ENCODE measurements around the gene ELK3.

ELK3 gene

DNA sequence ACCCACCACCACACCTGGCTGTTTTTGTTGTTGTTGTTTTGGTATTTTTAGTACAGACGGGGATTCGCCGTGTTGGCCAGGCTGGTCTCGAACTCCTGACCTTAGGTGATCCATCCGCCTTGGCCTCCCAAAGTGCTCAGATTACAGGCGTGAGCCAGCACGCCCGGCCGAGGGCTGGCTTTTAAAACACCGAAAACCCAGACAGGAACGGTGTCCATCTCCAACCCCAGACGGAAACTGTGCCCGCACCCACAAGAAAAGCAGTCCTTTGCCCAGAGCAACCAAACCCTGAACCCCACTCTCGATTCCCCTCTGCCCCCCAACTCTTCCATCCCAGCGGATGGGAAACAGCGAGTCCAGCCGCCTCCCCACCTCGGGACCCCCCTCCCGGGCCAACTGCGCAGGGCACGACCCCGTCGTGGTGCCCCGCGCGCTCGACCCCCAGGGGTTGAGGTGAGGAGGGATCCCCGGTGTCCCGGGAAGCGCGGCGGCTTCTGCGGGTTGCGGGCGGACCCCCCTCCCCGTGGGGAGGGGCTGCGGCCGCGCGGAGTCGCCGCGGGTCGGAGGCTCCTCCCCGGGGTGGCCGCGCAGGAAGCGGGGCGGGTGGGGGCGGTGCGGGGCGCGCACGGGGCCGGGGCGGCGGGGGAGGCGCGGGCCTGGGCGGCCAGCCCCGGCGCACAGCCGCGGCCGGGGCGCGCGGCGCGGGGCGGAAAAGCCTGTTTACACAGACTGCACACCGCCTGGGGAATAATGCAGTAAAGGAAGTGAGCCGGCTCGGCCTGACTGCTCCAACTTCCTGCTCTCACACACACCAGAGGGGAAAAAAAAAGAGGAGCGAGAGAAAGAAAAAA is at the start of gene ELK3:
ELK3 (plus strand) TSS at position 651 of the 851 bp plus-strand sequence.
- peak; percentile 67 for DNase-seq

DNA sequence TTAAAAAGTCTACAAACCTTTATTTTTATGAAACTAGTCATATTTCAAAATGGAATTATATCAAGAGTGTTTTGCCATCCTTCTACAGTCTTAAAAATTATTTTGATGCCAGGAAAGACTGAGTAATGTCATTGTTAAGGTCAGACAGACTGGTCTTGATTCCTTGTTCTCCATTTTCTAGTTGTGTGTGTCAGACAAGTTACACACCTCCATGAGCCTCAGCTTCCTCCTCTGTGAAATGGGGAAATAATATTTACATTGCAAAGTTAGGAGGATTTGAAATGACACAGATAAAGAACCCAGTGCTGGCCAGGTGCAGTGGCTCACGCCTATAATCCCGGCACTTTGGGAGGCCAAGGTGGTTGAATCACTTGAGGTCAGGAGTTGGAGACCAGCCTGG is 47.4 kb upstream of the ELK3 start:
- no peak for DNase-seq

DNA sequence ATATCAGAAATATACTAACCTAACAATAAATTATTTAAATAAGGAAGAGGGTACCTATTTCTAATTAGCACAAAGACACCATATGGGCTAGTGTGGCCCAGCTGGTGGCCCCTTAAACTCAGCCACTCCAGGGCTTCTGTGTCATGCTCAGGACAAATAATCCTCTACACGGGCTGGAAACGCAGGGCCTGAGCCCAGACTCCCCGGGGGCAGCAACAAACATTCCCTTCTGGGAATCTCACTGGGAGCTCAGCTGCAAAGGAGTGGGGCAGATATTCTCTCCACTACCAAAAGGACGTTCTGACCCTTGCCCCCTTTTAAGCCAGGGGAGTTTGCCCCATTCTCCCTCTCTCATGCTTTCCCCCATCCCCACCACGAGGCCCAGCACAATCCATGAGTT is 43.7 kb upstream of the ELK3 start:
- no peak for DNase-seq

DNA sequence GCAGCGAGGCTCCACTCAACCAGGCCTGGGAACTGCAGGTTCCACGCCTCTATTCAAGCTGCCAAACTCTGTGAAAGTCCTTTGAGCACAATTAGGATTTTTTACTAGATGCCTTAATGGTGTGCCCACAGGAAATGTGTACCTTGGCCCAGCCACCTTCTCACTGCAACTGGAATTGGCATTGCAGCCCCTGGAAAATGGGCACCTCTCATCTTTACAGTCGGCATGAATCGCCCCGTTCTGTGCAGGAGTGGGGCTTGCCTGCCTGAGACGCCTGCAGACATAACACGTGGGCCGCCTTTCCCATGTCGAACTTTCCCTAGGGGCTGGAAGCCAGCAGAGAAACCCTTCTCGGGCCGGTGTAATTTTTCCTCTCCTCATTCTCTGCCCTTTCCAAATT is 42.0 kb upstream of the ELK3 start:
- DNase-seq = no peak

DNA sequence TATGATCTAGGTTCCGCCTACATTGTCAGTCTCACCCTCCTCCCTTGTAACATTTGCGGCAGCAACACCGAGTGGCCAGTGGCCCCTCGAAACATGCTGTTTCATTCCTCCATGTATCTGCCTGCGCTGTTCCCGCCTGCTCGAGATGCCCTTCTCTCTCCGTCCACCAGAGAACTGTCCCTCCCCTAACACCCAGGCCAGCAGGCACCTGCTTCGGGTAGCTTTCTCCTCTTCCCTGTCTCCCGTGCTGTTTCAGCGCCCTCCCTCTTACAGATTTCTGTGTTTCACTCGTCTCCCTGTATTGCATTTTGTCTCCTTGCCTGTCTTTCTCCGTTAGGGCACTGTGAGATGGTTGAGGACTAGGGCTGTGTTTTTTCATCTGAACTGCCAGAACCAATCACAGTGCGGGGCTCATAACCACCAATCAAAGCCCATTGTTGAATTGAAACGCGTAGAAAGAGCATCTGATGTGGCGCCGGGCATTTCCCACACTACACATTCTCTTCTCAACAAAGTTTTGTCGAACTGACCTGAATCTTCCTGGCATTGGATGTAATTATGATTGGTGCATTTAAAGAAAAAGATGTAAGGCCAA is 40.9 kb upstream of the ELK3 start:
- no peak for DNase-seq

DNA sequence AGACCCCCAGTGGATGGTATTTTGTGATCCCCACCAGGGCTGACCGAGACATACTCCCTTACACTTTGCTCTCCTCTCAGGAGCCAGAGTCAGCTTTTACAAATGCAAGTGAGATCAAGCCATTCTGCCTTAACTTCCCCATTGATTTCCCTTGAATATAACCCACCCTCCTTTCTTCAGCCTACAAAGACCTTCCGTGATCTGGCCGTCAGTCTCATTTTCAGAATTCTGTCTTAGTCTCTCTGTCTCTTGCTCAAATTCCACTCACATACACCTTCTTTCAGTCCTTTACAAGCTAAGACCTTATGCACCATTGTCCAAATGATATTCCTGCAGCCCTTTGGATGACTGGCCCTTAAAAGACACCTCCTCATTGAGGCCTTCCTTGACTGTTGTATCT is 39.0 kb upstream of the ELK3 start:
- DNase-seq = no peak

DNA sequence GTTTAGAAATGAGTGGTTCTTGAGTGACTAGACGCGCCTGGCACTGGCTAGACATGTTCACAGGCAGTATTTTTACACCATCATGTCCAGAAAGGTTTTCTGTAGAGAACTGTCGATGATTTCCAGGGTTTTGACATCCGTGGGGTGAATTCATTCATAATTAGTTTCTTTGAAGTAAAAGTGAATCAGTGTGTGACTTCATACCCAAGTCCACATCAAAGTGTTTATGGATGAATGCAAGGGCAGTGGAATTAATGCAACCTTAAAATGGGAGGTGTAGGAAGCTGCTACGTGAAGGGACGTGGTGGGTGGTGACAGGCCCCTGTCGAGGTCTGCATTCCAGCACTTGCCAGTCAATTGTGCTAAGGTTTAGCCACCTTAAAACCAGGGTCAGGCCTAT is 38.4 kb upstream of the ELK3 start:
- DNase-seq = no peak

DNA sequence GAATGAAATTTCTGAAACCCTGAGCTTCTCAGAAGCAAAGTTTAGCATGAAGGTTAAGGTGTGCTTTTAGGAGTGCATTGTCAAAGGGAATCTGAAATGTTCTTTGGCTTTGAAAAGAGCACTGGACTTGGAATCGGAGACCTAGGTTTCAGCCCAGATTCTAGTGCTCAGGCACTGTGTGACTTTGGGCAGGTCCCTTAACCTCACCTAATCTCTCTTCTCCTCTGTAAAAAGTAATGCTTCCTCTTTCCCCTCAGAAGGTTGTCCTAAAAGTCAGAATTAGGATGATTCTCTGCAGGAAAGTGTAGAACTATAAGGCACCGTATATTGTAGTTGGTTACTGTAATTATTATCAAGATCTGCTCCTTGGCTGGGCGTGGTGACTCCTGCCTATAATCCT is 38.0 kb upstream of the ELK3 start:
- no peak for DNase-seq

DNA sequence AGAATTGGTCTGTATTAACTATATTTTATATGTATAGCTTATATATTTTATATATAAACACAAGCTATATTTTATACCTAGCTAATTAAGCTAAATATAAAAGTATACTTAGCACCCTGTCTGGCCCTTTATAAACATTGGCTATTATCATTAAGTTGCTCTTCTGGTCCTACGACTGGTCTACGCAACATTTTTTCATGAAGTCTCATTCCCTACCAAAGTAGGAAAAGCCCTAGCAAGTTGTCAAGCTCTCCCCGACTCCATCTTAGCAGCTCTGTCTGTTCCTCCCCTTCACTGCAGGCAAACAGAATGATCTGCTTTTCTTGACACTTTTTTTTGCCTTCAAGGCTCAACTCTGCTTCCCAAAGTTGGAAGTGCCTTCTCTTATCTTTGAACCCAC is 36.7 kb upstream of the ELK3 start:
- DNase-seq = no peak

DNA sequence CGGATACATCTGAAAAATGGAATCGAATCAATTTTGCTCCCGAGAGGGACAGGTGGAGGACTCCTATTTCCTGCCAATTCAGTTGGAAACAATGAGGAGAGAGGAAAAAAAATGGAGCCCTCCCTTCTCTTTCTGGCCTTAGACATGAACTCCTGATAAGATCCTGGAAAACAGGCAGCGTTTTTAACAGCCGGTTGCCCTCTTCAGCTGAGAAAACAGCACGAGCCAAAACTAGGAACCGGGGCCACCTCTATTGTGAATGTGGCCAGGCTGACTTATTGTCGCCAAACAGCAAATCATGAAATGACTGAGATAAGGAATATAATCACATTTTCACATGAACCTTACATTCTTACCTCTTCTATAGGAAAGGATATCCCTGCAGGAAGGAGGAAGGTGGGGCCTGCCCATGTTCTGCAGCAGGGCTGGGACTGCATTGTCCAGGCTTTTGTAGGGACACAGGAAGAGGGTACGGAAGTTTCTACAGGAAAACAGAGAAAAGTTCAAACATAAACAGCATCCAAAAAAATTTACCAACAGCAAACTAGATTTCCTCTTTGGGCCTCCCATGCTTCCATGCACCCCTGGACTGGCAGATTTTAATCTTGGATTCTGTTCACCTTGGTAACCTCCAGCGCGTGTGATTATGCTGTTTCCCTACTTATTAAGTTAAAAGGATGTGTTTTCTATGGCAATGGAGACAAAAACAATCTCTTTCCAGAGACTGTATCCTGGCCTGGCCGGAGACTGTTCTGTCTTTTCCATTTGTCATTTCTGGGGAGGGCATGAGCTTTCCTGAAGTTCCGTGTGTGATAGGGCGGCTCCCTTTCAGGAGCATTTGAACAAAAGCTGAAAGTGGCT is 29.0 kb upstream of the ELK3 start:
- no peak for DNase-seq

DNA sequence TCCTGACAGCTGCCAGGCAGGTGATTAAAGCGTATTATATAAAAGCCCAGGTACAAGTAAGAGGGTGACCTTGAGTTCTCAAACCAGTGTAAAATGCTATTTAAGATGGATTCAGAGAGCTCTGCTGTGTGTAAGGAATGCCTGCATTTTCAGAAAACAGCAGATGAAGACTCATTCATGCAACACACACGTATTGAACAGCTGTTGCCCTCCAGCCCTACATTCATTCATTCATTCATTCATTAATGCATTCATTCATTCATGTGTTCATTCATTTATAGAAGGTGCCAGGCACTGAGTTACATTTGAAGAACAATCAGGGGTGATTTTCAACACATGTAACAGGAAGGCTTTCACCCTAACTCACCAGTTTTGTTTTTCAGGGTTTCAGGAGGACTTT is 27.4 kb upstream of the ELK3 start:
- DNase-seq = no peak

DNA sequence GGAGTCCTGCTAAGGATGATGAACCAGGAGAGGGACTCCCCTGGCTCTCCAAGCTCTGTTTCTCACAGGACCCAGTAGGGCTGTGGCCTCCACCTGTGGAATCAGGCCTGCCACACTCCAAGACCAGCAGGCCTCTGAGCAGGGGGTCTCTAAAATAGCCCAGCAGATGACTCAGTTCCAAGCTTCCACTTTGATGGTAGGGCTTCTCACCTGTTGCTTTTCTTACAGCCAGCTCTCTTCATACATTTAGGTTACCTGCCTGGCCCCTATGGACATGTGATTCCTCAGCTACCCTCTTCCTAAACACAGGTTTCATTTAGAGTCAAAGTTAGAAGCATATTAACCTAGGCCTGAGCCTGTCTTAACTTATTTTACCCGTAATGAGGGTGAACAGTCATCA is 26.7 kb upstream of the ELK3 start:
- no peak for DNase-seq

DNA sequence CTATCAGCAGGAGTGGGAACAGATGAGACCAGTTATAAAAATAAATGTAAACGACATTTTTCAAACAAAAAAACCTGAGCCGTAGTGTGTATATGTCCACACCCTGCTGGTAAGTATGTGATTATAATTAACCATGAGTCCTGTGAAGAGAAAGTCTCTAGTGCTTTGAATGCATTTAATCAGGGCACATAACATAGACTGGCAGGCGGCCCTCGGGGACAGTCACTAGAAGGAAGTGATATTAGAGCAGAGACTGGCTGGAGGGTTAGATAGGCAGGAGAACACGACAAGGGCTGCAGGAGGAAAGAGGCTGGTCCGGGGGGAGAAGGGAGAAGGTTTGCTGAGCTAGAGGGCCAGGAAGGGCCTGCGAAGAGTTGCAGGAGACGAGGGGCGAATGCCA is 23.8 kb upstream of the ELK3 start:
- no peak for DNase-seq

DNA sequence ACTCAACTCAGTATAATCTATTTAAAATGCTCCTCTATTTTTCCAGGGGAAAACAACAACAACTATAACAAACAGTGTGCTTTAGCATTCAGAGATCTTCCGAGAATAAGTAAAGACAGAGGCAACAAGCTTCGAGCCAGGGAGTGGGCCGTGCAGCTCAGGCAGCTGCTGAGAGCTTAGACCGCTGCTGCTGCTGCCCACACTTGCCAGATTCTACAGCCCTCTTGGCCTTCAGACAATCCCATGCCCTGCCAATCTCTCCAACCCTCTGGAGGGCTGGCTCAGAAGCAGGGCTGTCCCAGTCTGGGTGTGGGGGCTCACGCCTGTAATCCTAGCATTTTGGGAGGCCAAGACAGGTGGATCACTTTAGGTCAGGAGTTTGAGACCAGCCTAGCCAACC is 23.4 kb upstream of the ELK3 start:
- no peak for DNase-seq

DNA sequence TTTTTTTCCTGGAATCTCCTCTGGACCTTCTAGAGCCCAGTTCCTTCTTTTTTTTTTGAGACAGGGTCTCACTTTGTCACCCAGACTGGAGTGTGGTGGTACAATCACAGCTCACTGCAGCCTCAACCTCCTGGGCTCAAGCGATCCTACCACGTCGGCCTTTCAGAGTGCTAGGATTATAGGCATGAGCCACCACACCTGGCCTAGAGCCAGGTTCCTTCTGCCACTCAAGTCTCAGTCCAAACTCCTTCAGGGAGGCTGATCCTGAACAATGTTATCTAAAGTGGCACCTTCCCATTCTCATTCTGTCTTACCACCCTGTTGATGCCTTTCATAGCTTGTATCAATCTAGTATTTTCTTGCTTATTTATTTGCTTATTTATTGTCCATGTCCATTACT is 22.3 kb upstream of the ELK3 start:
- no peak for DNase-seq

DNA sequence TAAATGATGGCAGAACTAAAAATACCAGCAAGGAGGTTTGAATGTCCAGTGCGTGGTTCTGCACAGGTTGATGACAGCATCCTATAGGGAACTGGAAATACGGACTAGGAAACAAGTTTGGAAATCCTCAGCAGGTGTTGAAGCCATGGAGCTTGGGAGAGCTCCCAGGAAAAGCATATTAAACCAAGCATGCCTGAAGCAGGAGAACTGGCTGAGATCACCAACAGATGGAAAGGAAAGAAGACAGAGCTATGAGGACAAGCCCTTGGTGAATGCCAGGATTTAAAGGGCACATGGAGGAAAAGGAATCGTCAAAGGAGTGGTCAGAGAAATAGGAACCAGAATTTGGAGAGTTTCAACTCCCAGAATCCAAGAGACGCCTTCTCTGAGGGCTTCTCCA is 21.2 kb upstream of the ELK3 start:
- no peak for DNase-seq

DNA sequence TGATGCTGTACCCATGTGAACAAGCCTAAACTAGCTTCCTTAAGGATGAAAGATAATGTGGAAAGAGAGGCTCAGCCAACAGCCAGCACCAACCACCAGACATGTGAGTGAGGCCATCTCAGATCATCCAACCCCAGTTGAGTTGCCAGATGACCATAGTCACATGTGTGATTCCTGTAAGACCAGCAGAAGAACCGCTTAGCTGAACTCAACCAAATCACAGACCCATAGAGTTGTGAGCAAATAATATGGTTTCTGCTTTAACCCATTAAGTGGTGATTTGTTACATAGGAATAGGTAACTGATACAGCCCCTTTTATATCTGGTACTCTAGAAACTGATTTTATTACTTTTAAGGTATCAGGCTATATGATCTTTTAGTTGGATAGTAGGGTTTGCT is 17.6 kb upstream of the ELK3 start:
- no peak for DNase-seq

DNA sequence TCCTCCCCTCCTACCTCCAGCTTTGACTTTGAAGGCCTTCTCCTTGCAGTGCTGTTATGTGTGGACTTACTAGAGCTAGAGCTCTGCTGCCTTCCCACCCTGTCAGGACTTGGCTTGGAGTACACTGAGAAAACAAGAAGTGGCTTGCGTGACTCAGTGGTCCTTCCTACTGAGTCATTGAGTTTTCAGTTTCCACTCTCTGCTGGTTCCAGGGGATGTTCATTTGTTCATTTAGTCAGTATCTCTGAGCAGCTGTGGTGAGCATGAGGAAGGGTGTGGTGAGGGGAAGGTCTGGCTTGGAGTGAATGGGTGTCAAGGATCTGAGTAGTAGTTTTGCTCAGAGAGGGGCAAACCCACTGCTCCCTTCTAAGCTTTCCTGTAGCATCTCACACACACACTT is 17.2 kb upstream of the ELK3 start:
- peak; percentile 83 for DNase-seq

DNA sequence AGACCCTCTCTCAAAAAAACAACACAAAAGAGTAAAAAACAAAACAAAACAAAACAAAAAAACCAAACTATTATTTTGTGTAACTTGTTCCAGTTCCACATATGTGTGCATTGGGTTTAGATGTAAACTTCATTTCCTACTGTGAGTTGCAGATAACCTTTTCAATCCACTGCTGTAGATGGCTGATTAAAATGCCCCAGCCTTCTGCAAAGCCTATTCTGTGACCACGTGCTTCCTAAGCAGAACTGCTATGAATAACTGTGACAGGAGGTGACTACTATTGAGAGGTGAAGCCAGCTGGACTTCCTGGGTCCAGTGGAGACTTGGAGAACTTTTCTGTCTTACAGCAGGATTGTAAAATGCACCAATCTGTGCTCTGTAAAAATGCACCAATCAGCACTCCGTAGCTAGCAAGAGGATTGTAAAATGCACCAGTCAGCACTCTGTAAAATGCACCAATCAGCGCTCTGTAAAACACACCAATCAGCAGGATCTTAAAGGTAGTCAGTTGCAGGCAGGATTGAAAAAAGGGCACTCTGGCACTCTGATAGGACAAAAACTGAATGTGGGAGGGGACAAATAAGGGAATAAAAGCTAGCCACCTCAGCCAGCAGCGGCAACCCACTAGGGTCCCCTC is 10.3 kb upstream of the ELK3 start:
- DNase-seq = no peak

DNA sequence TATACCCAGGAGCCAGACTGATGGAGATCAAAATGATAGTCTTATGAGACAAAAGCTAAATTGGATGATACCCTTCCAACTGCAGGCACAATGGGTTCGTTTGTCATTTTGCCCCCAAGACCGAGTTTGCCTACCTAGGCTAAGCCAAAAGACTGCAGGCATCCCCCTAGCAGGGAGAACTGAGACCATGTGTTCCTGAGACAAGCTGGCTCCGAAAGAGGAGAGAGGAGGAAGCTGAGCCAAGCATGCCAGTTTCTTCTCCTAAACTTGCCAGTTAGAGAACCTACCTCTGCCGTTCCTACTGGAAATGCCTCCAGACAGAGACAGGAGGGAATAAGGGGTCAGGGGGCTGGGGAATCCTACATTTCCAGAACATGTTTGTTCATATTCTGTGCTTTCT is 8.3 kb upstream of the ELK3 start:
- no peak for DNase-seq

DNA sequence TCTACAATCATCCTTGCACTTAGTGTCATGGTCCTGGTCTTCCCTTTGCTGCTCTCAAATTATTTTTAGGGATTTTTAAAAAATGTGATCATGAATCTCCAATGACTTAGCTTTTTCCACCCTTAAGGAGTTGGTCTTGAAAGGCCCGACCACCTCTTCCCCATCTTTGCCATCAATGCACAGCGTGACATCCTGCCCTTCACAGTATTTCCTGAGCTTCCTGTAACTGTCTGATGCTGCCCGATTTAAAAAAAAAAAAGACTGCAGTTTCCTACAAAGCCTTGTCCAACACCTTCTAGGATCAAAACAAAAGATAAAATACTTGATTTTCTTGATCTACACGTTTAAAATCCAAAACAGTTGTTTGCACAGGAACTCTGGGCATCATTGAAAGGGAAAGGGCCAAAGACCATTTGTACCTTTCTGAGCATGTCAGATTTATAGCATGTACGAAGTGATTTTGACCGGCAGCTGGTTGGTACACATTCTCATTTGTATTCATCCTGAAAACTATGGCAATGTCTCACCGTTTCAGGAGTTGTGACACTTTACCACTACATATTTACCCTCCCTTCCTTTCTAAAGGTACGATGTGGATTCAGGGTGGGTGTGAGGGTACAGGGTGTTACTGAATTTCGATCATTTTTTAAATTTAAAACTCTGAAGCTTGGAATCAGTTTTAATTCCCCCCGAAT is 7.4 kb upstream of the ELK3 start:
- no peak for DNase-seq

DNA sequence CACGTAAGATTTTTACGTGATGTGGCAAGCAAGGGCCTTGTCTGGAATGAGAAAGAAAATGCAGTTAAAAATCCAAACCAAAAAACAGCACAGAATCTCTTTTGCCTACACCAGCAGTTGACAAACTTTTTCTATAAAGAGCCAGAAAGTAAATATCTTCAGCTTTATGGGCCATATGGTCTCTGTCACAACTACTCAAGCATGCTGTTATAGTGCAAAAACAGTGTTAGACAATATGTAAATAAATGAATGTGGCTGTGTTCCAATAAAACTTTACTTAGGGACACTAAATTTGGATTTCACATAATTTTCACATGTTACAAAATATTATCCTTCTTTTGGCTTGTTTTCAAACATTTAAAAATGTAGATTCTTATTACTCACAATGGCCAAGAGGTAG is 6.2 kb upstream of the ELK3 start:
- no peak for DNase-seq

DNA sequence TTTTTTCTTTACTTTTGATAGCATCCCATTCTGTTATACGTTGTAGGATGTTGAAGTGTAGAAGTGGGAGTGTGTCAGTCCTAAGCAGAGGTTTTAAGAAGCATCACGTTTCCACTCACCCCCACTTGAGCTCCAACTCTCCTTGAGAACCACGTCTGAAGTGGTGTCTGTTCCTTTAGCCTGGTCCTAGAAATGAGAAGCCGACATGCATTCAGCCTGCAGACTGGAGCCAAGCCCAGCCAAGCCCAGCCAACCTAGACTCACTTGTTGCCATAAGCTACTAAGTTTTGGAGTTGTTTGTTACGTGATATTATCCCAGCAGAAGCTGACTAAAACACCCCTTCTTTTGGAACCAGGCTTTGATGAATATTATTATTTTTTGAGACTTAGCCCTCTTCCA is 4.4 kb upstream of the ELK3 start:
- no peak for DNase-seq

Data from stimulated activated CD4-positive, alpha-beta T cell treated with anti-CD3 and anti-CD28 coated beads, Interleukin-15, amount 100 ng/mL, for 24 hours (primary cell).